AG04449 (cell line): ENCODE measurements around the gene KPNA3.
"Not testable (repeated sequence)": the region's sequence is repeated elsewhere in the genome, so short reads cannot be mapped to it uniquely, and the experiment has no call there.

ENCODE experiments used
- CTCF ChIA-PET: fragments of 350-600 bp; formaldehyde crosslinking; extraction: SDS; loops from one replicate; lab custom pipeline; 2021; ENCODE audit warnings: antibody characterized with exemption; lab: Yijun Ruan, JAX
- POLR2A ChIA-PET: fragments of 400-600, 350-600 bp; formaldehyde crosslinking; extraction: SDS; loops from one replicate; lab custom pipeline; 2020; ENCODE audit warnings: antibody characterized with exemption, inconsistent platforms; lab: Yijun Ruan, JAX
- DNase-seq: peaks from one replicate; pipeline ENCODE4 v3.0.0-alpha.2; 2010; ENCODE audit warnings: low read depth, low spot score
- H3K4me3 ChIP-seq: 2 replicates; pipeline ENCODE4 v1.5.1; 2011; ENCODE audit warnings: low read depth, mild to moderate bottlenecking, control low read depth, low read length
- TF ChIP-seq, protein P1 (sequence below): IDR thresholded peaks from one replicate; pipeline ENCODE4 v1.5.1; 2011; ENCODE audit warnings: mild to moderate bottlenecking, moderate library complexity, low read length, control low read depth, inconsistent platforms; ENCODE audit not compliant: insufficient read depth; ENCODE audit errors: missing control alignments

The KPNA3 gene

DNA sequence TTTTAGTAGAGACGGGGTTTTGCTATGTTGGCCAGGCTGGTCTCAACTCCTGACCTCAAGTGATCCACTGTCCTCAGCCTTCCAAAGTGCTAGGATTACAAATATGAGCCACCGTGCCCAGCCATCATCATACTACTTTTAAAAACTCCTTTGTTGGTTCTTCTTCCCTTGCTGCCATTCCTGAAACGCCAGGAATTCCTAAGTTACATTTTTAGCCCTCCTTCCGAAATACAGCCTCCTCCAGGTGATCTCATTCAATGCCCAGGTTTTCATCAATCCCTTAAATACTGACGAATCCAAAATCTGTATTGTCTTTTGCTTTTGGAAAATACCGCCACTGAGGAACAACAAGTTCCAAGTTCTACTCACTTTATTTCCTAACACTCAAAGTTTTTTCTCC, 75.9 kb downstream of the KPNA3 start:
- TF ChIP-seq, protein P1, sequence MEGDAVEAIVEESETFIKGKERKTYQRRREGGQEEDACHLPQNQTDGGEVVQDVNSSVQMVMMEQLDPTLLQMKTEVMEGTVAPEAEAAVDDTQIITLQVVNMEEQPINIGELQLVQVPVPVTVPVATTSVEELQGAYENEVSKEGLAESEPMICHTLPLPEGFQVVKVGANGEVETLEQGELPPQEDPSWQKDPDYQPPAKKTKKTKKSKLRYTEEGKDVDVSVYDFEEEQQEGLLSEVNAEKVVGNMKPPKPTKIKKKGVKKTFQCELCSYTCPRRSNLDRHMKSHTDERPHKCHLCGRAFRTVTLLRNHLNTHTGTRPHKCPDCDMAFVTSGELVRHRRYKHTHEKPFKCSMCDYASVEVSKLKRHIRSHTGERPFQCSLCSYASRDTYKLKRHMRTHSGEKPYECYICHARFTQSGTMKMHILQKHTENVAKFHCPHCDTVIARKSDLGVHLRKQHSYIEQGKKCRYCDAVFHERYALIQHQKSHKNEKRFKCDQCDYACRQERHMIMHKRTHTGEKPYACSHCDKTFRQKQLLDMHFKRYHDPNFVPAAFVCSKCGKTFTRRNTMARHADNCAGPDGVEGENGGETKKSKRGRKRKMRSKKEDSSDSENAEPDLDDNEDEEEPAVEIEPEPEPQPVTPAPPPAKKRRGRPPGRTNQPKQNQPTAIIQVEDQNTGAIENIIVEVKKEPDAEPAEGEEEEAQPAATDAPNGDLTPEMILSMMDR = no peak
- ChIA-PET CTCF (interaction anchor here (1.0 kb wide), 1 partner anchor 47 kb away, joined by 3 read pairs; no protein-coding TSS in a partner anchor), POLR2A (no interaction called here)
- no peak for DNase-seq
- no peak overlapping the region for H3K4me3 ChIP-seq

DNA sequence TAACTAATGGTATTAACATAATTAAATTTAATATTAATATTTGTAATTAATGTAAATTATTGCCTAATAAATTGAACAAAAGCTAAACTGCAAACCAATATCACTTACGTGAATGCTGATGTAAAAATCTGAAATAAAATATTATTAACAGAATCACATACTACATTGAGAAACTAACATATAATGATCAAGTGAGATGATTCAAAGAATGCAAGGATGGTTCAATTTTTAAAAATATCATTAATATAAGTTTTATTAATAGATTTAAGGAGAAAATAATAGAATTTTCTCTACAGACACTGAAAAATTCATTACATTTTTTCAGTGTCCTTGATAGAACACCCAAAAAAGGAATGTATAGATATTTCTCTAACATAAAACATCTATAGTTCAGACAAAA, 77.7 kb downstream of the KPNA3 start:
- H3K4me3 ChIP-seq = no peak overlapping the region
- POLR2A ChIA-PET = no interaction called here
- CTCF ChIA-PET = no interaction called here
- DNase-seq = no peak
- TF ChIP-seq, protein P1 = no peak

DNA sequence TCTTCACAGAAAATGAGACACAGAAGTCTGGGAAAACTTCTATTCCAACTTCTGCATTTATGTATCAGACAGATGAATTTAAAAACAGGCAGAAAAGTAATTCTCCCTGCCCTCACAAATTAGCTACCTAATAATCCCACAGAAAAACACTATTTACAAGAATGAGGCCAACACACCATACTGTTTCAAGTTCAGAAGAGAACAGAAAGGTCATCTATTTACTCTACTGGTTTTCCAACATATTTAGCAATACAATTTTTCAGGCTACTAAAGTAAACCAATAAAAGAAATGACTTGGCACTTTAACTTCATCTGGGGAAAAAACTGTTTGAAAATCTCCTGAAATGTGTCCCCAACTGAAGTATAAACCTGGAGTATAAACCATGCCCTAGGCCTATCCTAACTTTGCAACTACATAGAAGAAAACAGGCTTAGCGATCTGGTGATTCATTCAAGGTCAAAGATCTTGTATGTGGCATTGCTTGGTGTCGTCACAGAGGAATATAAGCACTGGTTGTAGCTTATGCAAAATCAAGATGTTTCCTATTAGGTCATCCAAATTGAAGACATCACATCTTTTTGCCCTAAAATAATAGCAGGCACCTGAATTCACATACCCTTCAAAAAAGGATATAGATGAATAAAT, 81.1 kb downstream of the KPNA3 start:
- TF ChIP-seq, protein P1 = no peak
- H3K4me3 ChIP-seq = no peak overlapping the region
- ChIA-PET CTCF (no interaction called here), POLR2A (no interaction called here)
- no peak for DNase-seq

DNA sequence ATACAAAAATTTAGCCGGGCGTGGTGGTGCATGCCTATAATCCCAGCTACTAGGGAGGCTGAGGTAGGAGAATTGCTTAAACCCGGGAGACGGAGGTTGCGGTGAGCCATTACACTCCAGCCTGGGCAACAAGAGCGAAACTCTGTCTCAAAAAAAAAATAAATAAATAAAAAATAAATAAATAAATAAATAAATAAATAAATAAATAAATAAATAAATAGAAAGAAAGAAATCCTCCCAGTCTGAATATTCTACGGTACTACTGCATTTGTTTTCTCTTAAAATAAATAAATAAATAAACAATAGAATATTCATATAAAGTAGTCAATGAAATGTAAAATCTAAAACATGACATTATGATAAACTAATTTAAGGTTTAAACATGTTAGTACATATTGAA, 88.2 kb downstream of the KPNA3 start:
- H3K4me3 ChIP-seq, DNase-seq, CTCF ChIA-PET, POLR2A ChIA-PET: not testable (repeated sequence)

DNA sequence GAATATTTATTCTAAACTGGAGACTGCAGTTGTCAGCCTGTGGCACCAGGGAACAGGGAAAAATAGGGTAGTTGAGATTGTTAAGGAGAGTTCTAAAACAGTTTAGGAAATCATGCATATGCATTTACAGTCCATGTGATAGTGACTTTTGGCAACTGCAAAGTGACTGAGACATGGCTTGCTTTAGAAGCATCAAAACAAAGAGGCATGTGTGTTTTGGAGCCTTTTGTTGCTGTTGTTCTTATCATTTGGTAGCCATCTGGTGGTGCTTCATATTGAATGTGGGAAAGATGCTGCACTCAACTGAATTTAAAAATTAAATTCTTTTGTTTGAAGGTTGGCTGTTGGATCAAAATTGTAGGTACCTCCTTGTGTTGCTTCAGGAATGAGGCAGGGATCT, 91.0 kb downstream of the KPNA3 start:
- ChIA-PET CTCF (no interaction called here), POLR2A (no interaction called here)
- H3K4me3 ChIP-seq = no peak overlapping the region
- no peak for DNase-seq
- TF ChIP-seq, protein P1 = no peak

DNA sequence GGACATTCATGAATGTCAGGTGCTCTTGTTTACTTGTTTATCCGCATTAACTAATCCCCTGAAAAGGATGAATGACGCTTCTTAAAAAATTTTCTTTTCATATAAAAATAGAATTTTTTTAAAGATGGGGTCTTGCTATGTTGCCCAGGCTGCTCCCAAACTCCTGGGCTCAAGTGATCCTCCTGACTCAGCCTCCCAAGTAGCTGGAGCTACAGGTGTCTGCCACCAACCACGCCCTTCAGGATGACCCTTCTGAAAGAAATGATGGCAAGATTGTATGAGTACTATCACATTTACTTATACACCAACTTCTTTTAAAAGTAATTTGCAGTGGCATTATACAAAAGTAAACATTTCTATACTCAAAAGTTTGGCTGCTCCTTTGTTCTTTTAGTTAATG, 95.0 kb downstream of the KPNA3 start:
- ChIA-PET POLR2A (no interaction called here), CTCF (interaction anchor here (0.8 to 1.6 kb wide), 2 partner anchors 21 to 26 kb away, joined by 3 read pairs; no protein-coding TSS in a partner anchor)
- TF ChIP-seq, protein P1 = no peak
- no peak for DNase-seq
- H3K4me3 ChIP-seq = no peak overlapping the region

DNA sequence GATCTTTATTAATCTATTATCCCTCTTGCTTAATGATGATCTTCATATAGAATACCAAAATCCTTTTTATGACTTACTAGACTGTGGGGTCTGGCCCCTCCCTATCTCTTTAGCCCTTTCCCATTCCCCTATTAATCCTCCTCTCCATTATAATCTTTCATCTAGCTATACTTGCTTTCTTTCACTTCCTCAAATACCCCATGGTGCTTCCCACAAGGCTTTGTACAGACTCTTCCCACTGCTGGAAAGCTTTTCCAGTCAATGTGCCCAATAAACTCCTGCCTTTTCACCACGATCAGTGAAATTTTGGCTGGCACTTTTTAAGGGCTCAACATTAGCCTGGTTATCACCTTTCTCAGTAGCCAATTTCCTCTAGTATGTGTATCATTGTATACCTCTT, 98.0 kb downstream of the KPNA3 start:
- no peak overlapping the region for H3K4me3 ChIP-seq
- no peak for DNase-seq
- CTCF ChIA-PET = interaction anchor here (1.1 kb wide), 1 partner anchor 282 kb away, joined by 3 read pairs; no protein-coding TSS in a partner anchor
- POLR2A ChIA-PET = no interaction called here
- TF ChIP-seq, protein P1 = no peak
